Activated naive CD4-positive, alpha-beta T cell treated with anti-CD3 and anti-CD28 coated beads for 36 hours (primary cell): ENCODE measurements around the gene ASGR2. TPM values are rescaled to one million over a fixed set of nuclear protein-coding genes. Genes with fewer than 3 reads are reported as not detected.
A peak's percentile ranks its signal among the peaks of the same experiment; 100 is the strongest.
"Not testable (repeated sequence)": the region's sequence is repeated elsewhere in the genome, so short reads cannot be mapped to it uniquely, and the experiment has no call there.

Experiments
- CTCF ChIA-PET: fragments of 350-600 bp; sonication (Branson Sonifier 250); formaldehyde crosslinking; loops from one replicate; lab custom pipeline; 2021; ENCODE audit warnings: antibody characterized with exemption; lab: Charles Lee
- DNase-seq: peaks from one replicate; pipeline ENCODE4 v3.0.0-alpha.2; 2020
- H3K27ac Mint-ChIP-seq: one replicate; pipeline ENCODE4 v1.8.0; 2021; ENCODE audit warnings: mild to moderate bottlenecking, mixed read lengths
- H3K27me3 Mint-ChIP-seq: one replicate; pipeline ENCODE4 v1.8.0; 2021; ENCODE audit warnings: low read depth, mixed read lengths
- H3K36me3 Mint-ChIP-seq: one replicate; pipeline ENCODE4 v1.8.0; 2021; ENCODE audit warnings: low read depth, mixed read lengths
- H3K4me1 Mint-ChIP-seq: one replicate; pipeline ENCODE4 v1.8.0; 2021; ENCODE audit warnings: low read depth, mixed read lengths
- H3K4me3 Mint-ChIP-seq: one replicate; pipeline ENCODE4 v1.8.0; 2021; ENCODE audit warnings: mild to moderate bottlenecking, moderate library complexity, mixed read lengths
- H3K9me3 Mint-ChIP-seq: one replicate; pipeline ENCODE4 v1.8.0; 2021; ENCODE audit warnings: mixed read lengths
- intact Hi-C: fragments of 100-400 bp; cut with micrococcal nuclease; formaldehyde crosslinking; loops from one replicate; pipeline ENCODE4 v1.15.1; 2023
- total RNA-seq, 2 experiments: library from RNA; stranded (reverse); gene quantifications; one replicate each; pipeline ENCODE4 v1.2.3, GENCODE V29; 2021

Gene ASGR2
- total RNA-seq, 2 experiments from 2014 or later, result not detected

GRCh38 chr17:7136266-7136877 is 21.8 kb upstream of the ASGR2 start:
- Mint-ChIP-seq H3K9me3 (no peaks in the 10 kb centered on the region), H3K27ac (no peak overlapping the region)

GRCh38 chr17:7133916-7134315 is 19.3 kb upstream of the ASGR2 start:
- H3K4me1 Mint-ChIP-seq, result peaks cover 28% of the 10 kb centered on the region
- no peaks in the 10 kb centered on the region for H3K36me3 Mint-ChIP-seq
- H3K4me3 Mint-ChIP-seq, result no peak overlapping the region
- H3K27ac Mint-ChIP-seq, result no peak overlapping the region
- CTCF ChIA-PET, result interaction anchor here (0.7 to 7.8 kb wide), 9 partner anchors 8 to 162 kb away, joined by 3 to 238 read pairs (median 6); partner anchors contain the start of gene SLC16A11
- H3K9me3 Mint-ChIP-seq, result no peaks in the 10 kb centered on the region
- no peak for DNase-seq
- H3K27me3 Mint-ChIP-seq, result no peaks in the 10 kb centered on the region
- intact Hi-C loops, result loop anchor here (2.0 to 5.0 kb wide), 2 partner anchors 87 to 492 kb away; partner anchors contain the start of genes KIAA0753 and TXNDC17

More at GRCh38 chr17:7136266-7136877, 21.8 kb upstream of the ASGR2 start:
- DNase-seq, result peak; percentile 88
- no peak overlapping the region for H3K4me3 Mint-ChIP-seq
- intact Hi-C loops, result loop anchor here (1.0 to 2.0 kb wide), 4 partner anchors 41 to 224 kb away; no protein-coding TSS in a partner anchor
- CTCF ChIA-PET, result interaction anchor here (0.6 to 7.8 kb wide), 15 partner anchors 9 to 293 kb away, joined by 3 to 238 read pairs (median 7); partner anchors contain the start of gene SLC16A11
- no peaks in the 10 kb centered on the region for H3K36me3 Mint-ChIP-seq
- peaks cover 24% of the 10 kb centered on the region for H3K4me1 Mint-ChIP-seq
- H3K27me3 Mint-ChIP-seq, result no peaks in the 10 kb centered on the region

GRCh38 chr17:7133424-7133823 is 18.8 kb upstream of the ASGR2 start:
- peak overlapping the region; percentile 48 for H3K4me3 Mint-ChIP-seq
- intact Hi-C loops, result loop anchor here (2.0 to 5.0 kb wide), 2 partner anchors 87 to 491 kb away; partner anchors contain the start of genes KIAA0753 and TXNDC17

GRCh38 chr17:7132511-7133094 is 18.0 kb upstream of the ASGR2 start:
- peak; percentile 88 for DNase-seq
- intact Hi-C loops, result loop anchor here (1.0 to 5.0 kb wide), 5 partner anchors 45 to 490 kb away; partner anchors contain the start of genes KIAA0753 and TXNDC17
- peak overlapping the region; percentile 30 for H3K4me3 Mint-ChIP-seq
- no peaks in the 10 kb centered on the region for H3K27me3 Mint-ChIP-seq
- H3K9me3 Mint-ChIP-seq, result no peaks in the 10 kb centered on the region
- CTCF ChIA-PET, result interaction anchor here (0.6 to 7.8 kb wide), 15 partner anchors 9 to 893 kb away, joined by 3 to 238 read pairs (median 4); partner anchors contain the start of gene SLC16A11
- peaks cover 28% of the 10 kb centered on the region for H3K4me1 Mint-ChIP-seq
- peak overlapping the region; percentile 81 for H3K27ac Mint-ChIP-seq
- H3K36me3 Mint-ChIP-seq, result no peaks in the 10 kb centered on the region

More at GRCh38 chr17:7133424-7133823, 18.8 kb upstream of the ASGR2 start:
- Mint-ChIP-seq H3K4me1 (peaks cover 28% of the 10 kb centered on the region), H3K9me3 (no peaks in the 10 kb centered on the region), H3K27ac (no peak overlapping the region), H3K36me3 (no peaks in the 10 kb centered on the region), H3K27me3 (no peaks in the 10 kb centered on the region)
- CTCF ChIA-PET, result interaction anchor here (0.7 to 7.8 kb wide), 13 partner anchors 8 to 163 kb away, joined by 3 to 238 read pairs (median 5); partner anchors contain the start of gene SLC16A11
- peak; percentile 39 for DNase-seq

GRCh38 chr17:7131423-7131791 is 16.8 kb upstream of the ASGR2 start:
- Mint-ChIP-seq H3K27me3 (no peaks in the 10 kb centered on the region), H3K4me3 (no peak overlapping the region), H3K27ac (no peak overlapping the region), H3K36me3 (no peaks in the 10 kb centered on the region), H3K9me3 (no peaks in the 10 kb centered on the region), H3K4me1 (peaks cover 28% of the 10 kb centered on the region)
- intact Hi-C loops, result loop anchor here (5.0 kb wide), 1 partner anchor 489 kb away; the partner anchor contains the start of genes KIAA0753 and TXNDC17
- no peak for DNase-seq
- CTCF ChIA-PET, result interaction anchor here (7.8 kb wide), 1 partner anchor 82 kb away, joined by 238 read pairs; the partner anchor contains the start of gene SLC16A11

- peaks cover 25% of the 10 kb centered on the region for H3K4me1 Mint-ChIP-seq
- no peak for DNase-seq
- no peak overlapping the region for H3K4me3 Mint-ChIP-seq
- H3K27ac Mint-ChIP-seq, result no peak overlapping the region
- intact Hi-C loops, result loop anchor here (5.0 kb wide), 1 partner anchor 489 kb away; the partner anchor contains the start of genes KIAA0753 and TXNDC17
- H3K36me3 Mint-ChIP-seq, result no peaks in the 10 kb centered on the region
- H3K9me3 Mint-ChIP-seq, result no peaks in the 10 kb centered on the region
- CTCF ChIA-PET, result interaction anchor here (1.0 to 1.6 kb wide), 2 partner anchors 79 to 85 kb away, joined by 4 to 8 read pairs; no protein-coding TSS in a partner anchor
- no peaks in the 10 kb centered on the region for H3K27me3 Mint-ChIP-seq
Observed at GRCh38 chr17:7130621-7131422, 16.2 kb upstream of the ASGR2 start.

- Mint-ChIP-seq H3K4me1 (peaks cover 25% of the 10 kb centered on the region), H3K27me3 (no peaks in the 10 kb centered on the region), H3K36me3 (no peaks in the 10 kb centered on the region), H3K9me3 (no peaks in the 10 kb centered on the region), H3K27ac (no peak overlapping the region), H3K4me3 (no peak overlapping the region)
- intact Hi-C loops, result no loop called here
- CTCF ChIA-PET, result interaction anchor here (0.7 to 1.6 kb wide), 3 partner anchors 11 to 108 kb away, joined by 3 to 8 read pairs (median 7); no protein-coding TSS in a partner anchor
- no peak for DNase-seq
Observed at GRCh38 chr17:7129311-7129710, 14.7 kb upstream of the ASGR2 start.

GRCh38 chr17:7128160-7128559 is 13.5 kb upstream of the ASGR2 start:
- CTCF ChIA-PET, result no interaction called here
- no peaks in the 10 kb centered on the region for H3K27me3 Mint-ChIP-seq
- no peak for DNase-seq
- intact Hi-C loops, result no loop called here
- H3K9me3 Mint-ChIP-seq, result no peaks in the 10 kb centered on the region
- no peak overlapping the region for H3K27ac Mint-ChIP-seq
- no peaks in the 10 kb centered on the region for H3K36me3 Mint-ChIP-seq
- H3K4me3 Mint-ChIP-seq, result no peak overlapping the region
- peaks cover 17% of the 10 kb centered on the region for H3K4me1 Mint-ChIP-seq

- CTCF ChIA-PET, H3K4me3 Mint-ChIP-seq, H3K27ac Mint-ChIP-seq, H3K9me3 Mint-ChIP-seq, H3K27me3 Mint-ChIP-seq, intact Hi-C loops, H3K36me3 Mint-ChIP-seq, DNase-seq: not testable (repeated sequence)
- H3K4me1 Mint-ChIP-seq, result peaks cover 13% of the 10 kb centered on the region
Observed at GRCh38 chr17:7127501-7127900, 12.9 kb upstream of the ASGR2 start.

GRCh38 chr17:7126386-7126785 is 11.8 kb upstream of the ASGR2 start:
- H3K27me3 Mint-ChIP-seq, result not testable (repeated sequence)

GRCh38 chr17:7124923-7125322 is 10.3 kb upstream of the ASGR2 start:
- intact Hi-C loops, result no loop called here
- no peak overlapping the region for H3K27ac Mint-ChIP-seq
- no peaks in the 10 kb centered on the region for H3K36me3 Mint-ChIP-seq
- H3K9me3 Mint-ChIP-seq, result no peaks in the 10 kb centered on the region
- DNase-seq, result no peak
- CTCF ChIA-PET, result interaction anchor here (0.8 kb wide), 1 partner anchor 79 kb away, joined by 4 read pairs; no protein-coding TSS in a partner anchor
- H3K4me3 Mint-ChIP-seq, result no peak overlapping the region
- peaks cover 10% of the 10 kb centered on the region for H3K27me3 Mint-ChIP-seq
- H3K4me1 Mint-ChIP-seq, result no peaks in the 10 kb centered on the region

More at GRCh38 chr17:7126386-7126785, 11.8 kb upstream of the ASGR2 start:
- H3K36me3 Mint-ChIP-seq, H3K9me3 Mint-ChIP-seq, H3K27ac Mint-ChIP-seq, DNase-seq, intact Hi-C loops, H3K4me3 Mint-ChIP-seq, CTCF ChIA-PET, H3K4me1 Mint-ChIP-seq: not testable (repeated sequence)
